ENCODE measurements around the gene PPP2R5D.

DNA sequence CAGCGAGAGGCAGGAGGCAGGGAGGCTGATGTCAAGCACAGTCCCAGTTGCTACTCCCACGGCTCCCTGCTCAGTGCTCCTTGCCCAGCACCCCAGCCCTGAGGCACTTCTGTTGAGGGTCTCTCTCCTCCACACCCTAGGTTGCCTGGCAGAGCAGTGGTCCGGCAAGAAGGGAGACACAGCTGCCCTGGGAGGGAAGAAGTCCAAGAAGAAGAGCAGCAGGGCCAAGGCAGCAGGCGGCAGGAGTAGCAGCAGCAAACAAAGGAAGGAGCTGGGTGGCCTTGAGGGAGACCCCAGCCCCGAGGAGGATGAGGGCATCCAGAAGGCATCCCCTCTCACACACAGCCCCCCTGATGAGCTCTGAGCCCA, 46.0 kb upstream of the PPP2R5D start:
- TF ChIP-seq MXI1 (IDR thresholded peaks at IDR 0.05; ENCODE audit: borderline replicate concordance, low read depth, low read length) = no peak
- TF ChIP-seq, protein P1, sequence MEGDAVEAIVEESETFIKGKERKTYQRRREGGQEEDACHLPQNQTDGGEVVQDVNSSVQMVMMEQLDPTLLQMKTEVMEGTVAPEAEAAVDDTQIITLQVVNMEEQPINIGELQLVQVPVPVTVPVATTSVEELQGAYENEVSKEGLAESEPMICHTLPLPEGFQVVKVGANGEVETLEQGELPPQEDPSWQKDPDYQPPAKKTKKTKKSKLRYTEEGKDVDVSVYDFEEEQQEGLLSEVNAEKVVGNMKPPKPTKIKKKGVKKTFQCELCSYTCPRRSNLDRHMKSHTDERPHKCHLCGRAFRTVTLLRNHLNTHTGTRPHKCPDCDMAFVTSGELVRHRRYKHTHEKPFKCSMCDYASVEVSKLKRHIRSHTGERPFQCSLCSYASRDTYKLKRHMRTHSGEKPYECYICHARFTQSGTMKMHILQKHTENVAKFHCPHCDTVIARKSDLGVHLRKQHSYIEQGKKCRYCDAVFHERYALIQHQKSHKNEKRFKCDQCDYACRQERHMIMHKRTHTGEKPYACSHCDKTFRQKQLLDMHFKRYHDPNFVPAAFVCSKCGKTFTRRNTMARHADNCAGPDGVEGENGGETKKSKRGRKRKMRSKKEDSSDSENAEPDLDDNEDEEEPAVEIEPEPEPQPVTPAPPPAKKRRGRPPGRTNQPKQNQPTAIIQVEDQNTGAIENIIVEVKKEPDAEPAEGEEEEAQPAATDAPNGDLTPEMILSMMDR (conservative IDR thresholded peaks at IDR 0.05; ENCODE audit: low read depth, low read length) = no peak

Data from IMR-90 (cell line).